GM12892 (cell line): ENCODE results near the gene ABCF2.

Experiments used
- POLR2A ChIP-seq: IDR thresholded peaks from 2 replicates; pipeline ENCODE4 v1.6.1; 2011; ENCODE audit warnings: low read depth, low read length, control low read depth
- POLR2AphosphoS5 ChIP-seq: IDR thresholded peaks from 2 replicates; pipeline ENCODE4 v1.6.1; 2011; ENCODE audit warnings: low read depth, low read length, control low read depth
- TAF1 ChIP-seq: IDR thresholded peaks from 2 replicates; pipeline ENCODE4 v1.6.1; 2011; ENCODE audit warnings: low read depth, mild to moderate bottlenecking, control low read depth, low read length, borderline replicate concordance

GRCh38 chr7:151244196-151244840 lies 17.3 kb upstream of the ABCF2 start:
- TF ChIP-seq POLR2AphosphoS5 (no peak), TAF1 (no peak), POLR2A (no peak)
